Activated T-helper 1 cell treated with anti-CD3 and anti-CD28 coated beads, Interleukin-2, amount 50 U/mL, for 16 hours (primary cell): ENCODE results near the gene TNFAIP8L3.

Experiments
- DNase-seq, 2 donors: peaks; one replicate each; pipeline ENCODE4 v3.0.0-alpha.2; 2020; ENCODE audit warnings: low read depth in 1 of 2, low spot score in 1 of 2

The TNFAIP8L3 gene

DNA sequence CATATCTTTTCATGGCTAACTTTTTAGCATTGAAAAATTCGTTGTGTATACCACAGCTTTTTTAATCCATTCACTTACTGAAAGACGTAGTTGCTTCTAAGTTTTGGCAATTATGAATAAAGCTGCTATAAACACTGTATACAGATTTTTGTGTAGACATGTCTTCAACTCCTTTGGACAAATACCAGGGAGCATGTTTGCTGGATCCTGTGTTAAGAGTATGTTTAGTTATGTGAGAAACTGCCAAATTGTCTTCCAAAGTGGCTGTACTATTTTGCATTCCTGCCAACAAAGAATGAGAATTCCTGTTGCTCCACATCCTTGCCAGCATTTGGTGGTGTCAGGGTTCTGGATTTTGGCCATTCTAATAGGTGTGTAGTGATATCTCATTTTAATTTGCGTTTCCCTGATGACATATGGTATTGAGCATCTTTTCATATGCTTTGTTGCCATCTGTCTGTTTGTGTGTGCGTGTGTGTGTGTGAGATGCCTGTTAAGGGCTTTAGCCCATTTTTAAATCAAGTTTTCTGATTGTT lies 87.5 kb downstream of the TNFAIP8L3 start:
- no peak for DNase-seq
